GM20431 (cell line): ENCODE results near the gene LCN9.
"Not testable (repeated sequence)": the region's sequence is repeated elsewhere in the genome, so short reads cannot be mapped to it uniquely, and the experiment has no call there.

Experiments
- in situ Hi-C: fragments of 300-500 bp; cut with MseI, MboI; formaldehyde crosslinking; loops from one replicate; pipeline ENCODE4 v1.15.0; 2020; ENCODE audit warnings: low sequenced_read_pairs; ENCODE audit not compliant: unreplicated experiment

The LCN9 gene

GRCh38 chr9:135669616-135670285, 6.6 kb downstream of the LCN9 start:
- in situ Hi-C loops = no loop called here

- in situ Hi-C loops = no loop called here
Observed at GRCh38 chr9:135670721-135671590, 7.8 kb downstream of the LCN9 start.

GRCh38 chr9:135671591-135672041, 8.5 kb downstream of the LCN9 start:
- in situ Hi-C loops = no loop called here

GRCh38 chr9:135672786-135673185, 9.7 kb downstream of the LCN9 start:
- in situ Hi-C loops = not testable (repeated sequence)

- in situ Hi-C loops = no loop called here
Observed at GRCh38 chr9:135673941-135674340, 10.8 kb downstream of the LCN9 start.

DNA sequence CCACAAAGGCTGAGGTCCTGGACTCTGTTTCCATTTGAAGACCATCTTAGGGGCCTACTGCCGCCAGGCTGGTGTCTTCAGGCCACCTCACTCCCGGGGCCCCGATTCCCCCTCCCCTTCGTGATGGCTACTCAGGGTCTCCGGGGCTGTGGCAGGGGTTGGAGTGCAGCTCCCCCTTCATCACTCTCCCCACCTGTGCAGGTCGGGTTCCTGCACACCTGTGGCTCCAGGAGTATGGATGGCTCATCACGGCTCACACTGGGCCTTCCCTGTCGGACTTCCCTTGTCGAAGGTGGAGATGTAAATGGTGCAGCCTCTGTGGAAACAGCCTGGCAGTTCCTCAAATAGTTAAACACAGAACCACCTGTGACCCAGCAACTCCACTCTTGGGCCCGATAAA, 11.9 kb downstream of the LCN9 start:
- in situ Hi-C loops = no loop called here

DNA sequence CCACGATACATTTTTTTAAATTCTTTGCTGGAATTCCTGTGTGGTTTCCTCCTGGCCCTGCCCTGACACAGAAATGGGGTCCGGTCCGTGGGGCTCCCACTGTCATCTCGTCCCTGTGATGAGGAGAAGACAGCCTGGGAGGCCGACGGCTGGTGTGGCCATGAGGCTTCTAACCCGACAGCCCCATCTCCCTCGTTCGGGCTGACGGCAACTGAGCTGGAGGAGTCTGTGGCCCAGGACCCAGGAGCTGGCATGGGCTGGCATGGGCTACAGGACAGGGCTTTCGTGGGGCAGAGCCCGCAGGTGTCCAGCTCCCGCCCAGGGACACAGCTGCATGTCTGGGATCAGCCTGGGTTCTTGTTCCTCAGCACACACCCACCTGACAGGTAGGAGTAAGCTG, 13.8 kb downstream of the LCN9 start:
- in situ Hi-C loops = no loop called here

- in situ Hi-C loops = no loop called here
Observed at GRCh38 chr9:135677641-135678168, 14.6 kb downstream of the LCN9 start.

GRCh38 chr9:135678236-135679017, 15.3 kb downstream of the LCN9 start:
- in situ Hi-C loops = no loop called here

GRCh38 chr9:135680056-135680455, 16.9 kb downstream of the LCN9 start:
- in situ Hi-C loops = no loop called here

DNA sequence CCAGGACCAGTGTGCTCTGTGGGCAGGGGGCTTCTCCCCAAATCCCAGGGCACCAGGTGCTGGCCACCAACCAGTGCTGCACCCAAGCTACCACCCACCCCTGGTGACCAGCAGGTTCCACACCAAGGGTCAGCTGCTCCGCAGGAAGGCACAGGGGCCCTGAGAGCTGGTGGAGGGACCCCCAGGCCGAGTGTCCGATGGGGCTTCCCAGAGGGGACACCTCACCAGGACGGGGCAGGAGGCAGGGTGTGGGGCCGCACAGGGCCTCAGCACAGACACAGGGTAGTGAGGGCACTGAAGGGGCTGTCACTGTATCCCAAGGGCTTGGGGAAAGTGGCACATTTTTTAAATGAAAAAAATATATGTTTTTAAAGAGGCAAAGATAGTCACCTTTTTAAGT, 18.1 kb downstream of the LCN9 start:
- in situ Hi-C loops = no loop called here

GRCh38 chr9:135683401-135684034, 20.4 kb downstream of the LCN9 start:
- in situ Hi-C loops = no loop called here

DNA sequence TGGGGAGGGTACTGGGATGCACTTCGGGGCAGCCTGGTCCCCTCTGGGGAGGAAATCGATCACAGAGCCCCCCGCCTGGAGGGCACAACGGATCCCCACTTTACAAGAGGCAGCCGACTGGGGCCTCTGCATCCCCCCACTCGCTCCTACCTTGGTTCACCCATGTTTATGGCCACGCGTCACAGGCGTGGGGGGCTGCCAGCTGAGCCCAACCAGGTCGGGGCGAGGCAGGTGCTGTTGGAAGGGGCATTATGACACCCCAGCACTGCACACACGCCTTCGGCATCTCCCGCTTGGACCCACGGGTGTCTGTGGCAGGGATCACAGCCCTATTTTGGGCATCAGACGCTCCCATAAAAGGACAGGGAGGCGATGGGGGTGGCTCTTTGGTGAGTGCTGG, 21.6 kb downstream of the LCN9 start:
- in situ Hi-C loops = no loop called here

DNA sequence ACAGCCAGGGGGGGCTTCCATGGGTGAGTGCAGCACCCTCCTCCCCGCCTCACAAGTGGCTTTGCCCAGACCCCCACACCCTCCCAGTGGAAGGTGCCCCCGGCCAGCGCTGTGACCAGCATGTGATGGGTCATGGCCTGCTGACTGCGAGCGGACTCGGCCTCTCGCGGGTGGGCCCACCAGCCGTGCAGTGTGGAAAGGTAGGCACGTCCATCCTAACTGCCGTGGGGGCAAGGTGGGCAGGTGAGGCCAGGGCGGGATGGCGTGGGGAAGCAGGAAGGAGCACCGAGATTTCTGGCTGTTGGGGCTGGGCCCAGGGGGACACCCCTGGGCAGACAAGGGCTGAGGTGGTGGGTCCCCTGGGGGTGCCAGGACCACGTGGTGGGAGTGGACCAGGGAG, 24.1 kb downstream of the LCN9 start:
- in situ Hi-C loops = no loop called here

GRCh38 chr9:135689011-135689410, 25.9 kb downstream of the LCN9 start:
- in situ Hi-C loops = no loop called here

GRCh38 chr9:135690836-135691570, 27.9 kb downstream of the LCN9 start:
- in situ Hi-C loops = no loop called here

GRCh38 chr9:135692410-135692809, 29.3 kb downstream of the LCN9 start:
- in situ Hi-C loops = no loop called here

DNA sequence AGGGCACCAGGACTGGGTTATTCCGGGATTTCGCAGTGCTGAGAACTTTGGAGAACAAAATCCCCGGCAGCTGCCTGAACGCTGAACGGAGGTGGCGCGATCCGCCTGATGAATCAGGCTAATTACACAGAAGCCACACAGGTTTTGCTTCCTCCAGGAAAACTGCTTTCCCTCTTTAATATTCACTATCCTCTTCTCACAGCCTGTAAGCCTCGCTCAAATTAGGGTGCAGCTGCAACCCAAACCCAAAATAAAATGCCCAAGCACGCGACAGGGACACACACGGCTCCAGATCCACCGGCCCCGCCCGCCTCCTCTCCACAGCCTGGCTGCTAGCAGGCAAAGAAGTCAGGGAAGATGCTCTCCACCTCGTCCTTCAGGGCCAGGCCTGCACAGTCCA, 30.2 kb downstream of the LCN9 start:
- in situ Hi-C loops = no loop called here

DNA sequence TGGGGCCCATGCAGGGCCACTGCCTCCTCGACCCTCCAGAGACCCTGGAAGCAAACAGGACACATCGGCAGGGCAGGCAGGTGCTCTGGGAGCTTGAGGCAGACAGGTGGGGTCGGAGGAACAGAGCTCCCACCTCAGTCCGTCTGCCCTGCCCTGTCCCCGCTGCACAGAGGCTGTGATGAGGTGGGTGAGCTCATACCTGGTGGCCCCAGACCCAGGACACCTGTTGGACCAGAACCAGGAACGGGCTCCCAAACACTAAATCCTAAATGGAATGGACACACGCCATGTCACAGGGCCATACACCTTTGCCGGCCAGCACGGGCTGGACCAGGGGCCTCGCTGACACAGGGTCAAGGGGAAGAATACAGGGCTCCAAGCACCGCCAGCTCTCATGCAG, 30.7 kb downstream of the LCN9 start:
- in situ Hi-C loops = no loop called here
